Measurements from ENCODE around the gene UBE3B. TPM values are rescaled to one million over a fixed set of nuclear protein-coding genes. Genes with fewer than 3 reads are reported as not detected.

UBE3B gene
- total and polyA plus RNA-seq, 2 donors (not counting 1 experiment from before 2014, with no cell fraction given): 27.2 to 49.7 TPM

GRCh38 chr12:109440851-109441490 lies 36.5 kb upstream of the UBE3B start:
- peak in 1 of 2 donors; percentile 18 for DNase-seq (ENCODE audit: low read depth in 2 of 2)
- no peak overlapping the region for H2AFZ ChIP-seq (ENCODE audit: low read length)
- no peak overlapping the region for H3K4me3 ChIP-seq (replicated peaks in 1 of 4; ENCODE audit: control extremely low read depth in 1 of 4, insufficient read depth in 1 of 4, low read depth in 3 of 4, low read length in 4 of 4)
- H4K20me1 ChIP-seq (ENCODE audit: control insufficient read depth, extremely low read depth, insufficient read depth, low read length): no peaks in the 10 kb centered on the region
- no peaks in the 10 kb centered on the region for H3K9me3 ChIP-seq (ENCODE audit: control insufficient read depth, insufficient read depth, low read depth, low read length)
- TF ChIP-seq CTCF (conservative IDR thresholded peaks at IDR 0.05 in 1 of 2, IDR thresholded peaks at IDR 0.05 in 1 of 2; ENCODE audit: low read depth in 1 of 2, low read length in 2 of 2) (no peak), EZH2 (IDR thresholded peaks at IDR 0.05; ENCODE audit: low read length, missing control alignments) (no peak)
- no peak overlapping the region for H3K9ac ChIP-seq (ENCODE audit: insufficient read depth, low read length)
- no peaks in the 10 kb centered on the region for H3K4me1 ChIP-seq (ENCODE audit: control insufficient read depth, extremely low read depth, insufficient read depth, low read length)
- peaks cover 4% of the 10 kb centered on the region for H3K36me3 ChIP-seq (ENCODE audit: control insufficient read depth, insufficient read depth, low read length)
- no peak overlapping the region for H3K4me2 ChIP-seq (ENCODE audit: extremely low read depth, insufficient read depth, low read length)
- no peaks in the 10 kb centered on the region for H3K79me2 ChIP-seq (ENCODE audit: control insufficient read depth, insufficient read depth, low read length)
- no peak overlapping the region for H3K27ac ChIP-seq (ENCODE audit: insufficient read depth, low read length)
- H3K27me3 ChIP-seq (ENCODE audit: control insufficient read depth, insufficient read depth, low read length): no peaks in the 10 kb centered on the region

- Histone ChIP-seq H3K4me2 (ENCODE audit: extremely low read depth, insufficient read depth, low read length) (no peak overlapping the region), H3K9me3 (ENCODE audit: control insufficient read depth, insufficient read depth, low read depth, low read length) (no peaks in the 10 kb centered on the region), H4K20me1 (ENCODE audit: control insufficient read depth, extremely low read depth, insufficient read depth, low read length) (no peaks in the 10 kb centered on the region), H3K9ac (ENCODE audit: insufficient read depth, low read length) (no peak overlapping the region), H3K4me3 (replicated peaks in 1 of 4; ENCODE audit: control extremely low read depth in 1 of 4, insufficient read depth in 1 of 4, low read depth in 3 of 4, low read length in 4 of 4) (no peak overlapping the region), H3K36me3 (ENCODE audit: control insufficient read depth, insufficient read depth, low read length) (peaks cover 9% of the 10 kb centered on the region), H3K4me1 (ENCODE audit: control insufficient read depth, extremely low read depth, insufficient read depth, low read length) (peaks cover 4% of the 10 kb centered on the region), H3K79me2 (ENCODE audit: control insufficient read depth, insufficient read depth, low read length) (peaks cover 8% of the 10 kb centered on the region), H3K27me3 (ENCODE audit: control insufficient read depth, insufficient read depth, low read length) (no peaks in the 10 kb centered on the region), H2AFZ (ENCODE audit: low read length) (no peak overlapping the region), H3K27ac (ENCODE audit: insufficient read depth, low read length) (no peak overlapping the region)
- TF ChIP-seq EZH2 (IDR thresholded peaks at IDR 0.05; ENCODE audit: low read length, missing control alignments) (no peak), CTCF (conservative IDR thresholded peaks at IDR 0.05 in 1 of 2, IDR thresholded peaks at IDR 0.05 in 1 of 2; ENCODE audit: low read depth in 1 of 2, low read length in 2 of 2) (no peak)
- no peak for DNase-seq (ENCODE audit: low read depth in 2 of 2)
These were observed 33.6 kb upstream of the UBE3B start for GRCh38 chr12:109443794-109444193.

- Histone ChIP-seq H3K9ac (ENCODE audit: insufficient read depth, low read length) (no peak overlapping the region), H3K4me3 (replicated peaks in 1 of 4; ENCODE audit: control extremely low read depth in 1 of 4, insufficient read depth in 1 of 4, low read depth in 3 of 4, low read length in 4 of 4) (no peak overlapping the region), H4K20me1 (ENCODE audit: control insufficient read depth, extremely low read depth, insufficient read depth, low read length) (no peaks in the 10 kb centered on the region), H3K27ac (ENCODE audit: insufficient read depth, low read length) (no peak overlapping the region), H3K4me2 (ENCODE audit: extremely low read depth, insufficient read depth, low read length) (no peak overlapping the region), H2AFZ (ENCODE audit: low read length) (no peak overlapping the region), H3K9me3 (ENCODE audit: control insufficient read depth, insufficient read depth, low read depth, low read length) (no peaks in the 10 kb centered on the region), H3K36me3 (ENCODE audit: control insufficient read depth, insufficient read depth, low read length) (peaks cover 9% of the 10 kb centered on the region), H3K4me1 (ENCODE audit: control insufficient read depth, extremely low read depth, insufficient read depth, low read length) (peaks cover 6% of the 10 kb centered on the region), H3K27me3 (ENCODE audit: control insufficient read depth, insufficient read depth, low read length) (no peaks in the 10 kb centered on the region), H3K79me2 (ENCODE audit: control insufficient read depth, insufficient read depth, low read length) (peaks cover 12% of the 10 kb centered on the region)
- no peak for TF ChIP-seq EZH2 (IDR thresholded peaks at IDR 0.05; ENCODE audit: low read length, missing control alignments)
- no peak for TF ChIP-seq CTCF (conservative IDR thresholded peaks at IDR 0.05 in 1 of 2, IDR thresholded peaks at IDR 0.05 in 1 of 2; ENCODE audit: low read depth in 1 of 2, low read length in 2 of 2)
- DNase-seq (ENCODE audit: low read depth in 2 of 2): no peak
These were observed 33.2 kb upstream of the UBE3B start for GRCh38 chr12:109444259-109444658.

All from fibroblast of lung (primary cell).